Uterus (tissue), 2 donors: ENCODE measurements around the gene BDH2.

Source experiments
- POLR2A ChIP-seq, 2 donors: fragments of 450-650 bp; IDR thresholded peaks; one replicate each; pipeline ENCODE4 v1.6.1; 2016; ENCODE audit warnings: antibody characterized with exemption in 2 of 2, mild to moderate bottlenecking in 1 of 2, moderate library complexity in 1 of 2
- TF ChIP-seq, protein P1 (sequence below), 4 experiments: fragments of 200-600 bp in 2 of 4; fragments of 450-650 bp in 2 of 4; sonication (generic) in 2 of 4; IDR thresholded peaks; one replicate each; pipeline ENCODE4 v1.5.1; 2016 to 2019; ENCODE audit warnings: antibody characterized with exemption in 4 of 4, mild to moderate bottlenecking in 2 of 4, moderate library complexity in 1 of 4

DNA sequence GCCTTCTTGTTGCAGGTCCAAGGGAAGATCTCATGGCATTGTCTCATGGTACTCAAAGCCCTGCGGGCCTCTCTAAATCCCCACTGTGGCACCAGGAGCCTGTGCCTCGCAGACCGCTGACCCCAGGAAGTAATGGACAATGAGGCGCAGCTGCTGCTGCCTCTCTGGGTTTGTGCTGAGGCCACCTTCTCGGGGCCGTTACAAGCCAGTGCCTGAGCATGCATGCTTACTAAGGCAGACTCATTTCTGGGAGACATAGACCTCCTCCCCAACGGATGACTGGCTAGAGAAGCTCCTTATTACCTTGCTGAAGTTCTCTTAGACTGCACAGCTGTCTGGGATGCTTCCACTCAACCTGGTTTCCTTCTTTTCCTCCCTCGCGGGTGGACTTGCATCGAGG lies 1.3 kb downstream of the BDH2 start:
- TF ChIP-seq, protein P1, sequence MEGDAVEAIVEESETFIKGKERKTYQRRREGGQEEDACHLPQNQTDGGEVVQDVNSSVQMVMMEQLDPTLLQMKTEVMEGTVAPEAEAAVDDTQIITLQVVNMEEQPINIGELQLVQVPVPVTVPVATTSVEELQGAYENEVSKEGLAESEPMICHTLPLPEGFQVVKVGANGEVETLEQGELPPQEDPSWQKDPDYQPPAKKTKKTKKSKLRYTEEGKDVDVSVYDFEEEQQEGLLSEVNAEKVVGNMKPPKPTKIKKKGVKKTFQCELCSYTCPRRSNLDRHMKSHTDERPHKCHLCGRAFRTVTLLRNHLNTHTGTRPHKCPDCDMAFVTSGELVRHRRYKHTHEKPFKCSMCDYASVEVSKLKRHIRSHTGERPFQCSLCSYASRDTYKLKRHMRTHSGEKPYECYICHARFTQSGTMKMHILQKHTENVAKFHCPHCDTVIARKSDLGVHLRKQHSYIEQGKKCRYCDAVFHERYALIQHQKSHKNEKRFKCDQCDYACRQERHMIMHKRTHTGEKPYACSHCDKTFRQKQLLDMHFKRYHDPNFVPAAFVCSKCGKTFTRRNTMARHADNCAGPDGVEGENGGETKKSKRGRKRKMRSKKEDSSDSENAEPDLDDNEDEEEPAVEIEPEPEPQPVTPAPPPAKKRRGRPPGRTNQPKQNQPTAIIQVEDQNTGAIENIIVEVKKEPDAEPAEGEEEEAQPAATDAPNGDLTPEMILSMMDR (IDR thresholded peaks at IDR 0.05) = no peak
- TF ChIP-seq POLR2A (IDR thresholded peaks at IDR 0.05) = no peak
